ENCODE measurements around the gene CDC42BPA. TPM values are rescaled to one million over a fixed set of nuclear protein-coding genes. Genes with fewer than 3 reads are reported as not detected.
A peak's percentile ranks its signal among the peaks of the same experiment; 100 is the strongest.

CDC42BPA gene
- total and polyA plus RNA-seq, 2 of the 8 experiments (the other 6 are each of a cell fraction or from before 2014, with no cell fraction given): 7.1 to 28.5 TPM

DNA sequence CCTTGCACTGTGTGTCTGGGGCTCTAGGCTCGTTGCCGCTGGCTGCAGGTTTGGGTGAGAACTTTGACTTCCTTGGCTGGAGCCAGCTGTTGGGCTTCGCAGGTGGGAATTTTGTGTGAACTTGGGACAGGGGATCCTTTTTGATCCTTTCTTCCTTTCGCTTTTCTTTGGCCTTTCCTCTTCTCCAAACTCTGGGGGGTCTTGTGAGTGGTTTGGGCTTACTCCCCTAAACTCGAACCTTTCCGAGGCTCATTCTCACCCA, 377.6 kb downstream of the CDC42BPA start:
- Histone ChIP-seq H2BK5ac (ENCODE audit: low read depth, low read length) (no peak overlapping the region), H3K18ac (ENCODE audit: extremely low read depth, low read length) (no peak overlapping the region), H3K79me2 (ENCODE audit: control insufficient read depth in 1 of 2, insufficient read depth in 2 of 2, low read length in 2 of 2) (peaks cover 0 to 46% of the 10 kb centered on the region in 2 experiments; a peak in 2 of 4 replicates), H2AK5ac (ENCODE audit: low read depth, low read length) (no peak overlapping the region), H2BK12ac (ENCODE audit: low read depth, low read length) (no peak overlapping the region; the same call in 1 of the 2 replicates), H3K27me3 (replicated peaks in 1 of 4; ENCODE audit: control insufficient read depth in 3 of 4, extremely low read depth in 1 of 4, insufficient read depth in 3 of 4, low read length in 3 of 4) (peaks cover 0 to 2% (median 0%) of the 10 kb centered on the region in 4 experiments; a peak in 3 of 7 replicates), H3K4me1 (replicated peaks in 1 of 4; ENCODE audit: control insufficient read depth in 3 of 4, insufficient read depth in 4 of 4, low read length in 3 of 4) (peaks cover 2 to 11% (median 5%) of the 10 kb centered on the region in 4 experiments), H3K23ac (ENCODE audit: insufficient read length) (no peak overlapping the region), H3K79me1 (ENCODE audit: low read depth, low read length) (peaks cover 10% of the 10 kb centered on the region), H3K14ac (ENCODE audit: insufficient read length) (no peak overlapping the region), H3K4me2 (ENCODE audit: insufficient read depth in 1 of 2, low read depth in 2 of 2, low read length in 2 of 2) (peak overlapping the region; percentile 68 to 94), H2BK120ac (replicated peaks; ENCODE audit: low read depth, low read length) (no peak overlapping the region), H2BK15ac (ENCODE audit: low read length) (no peak overlapping the region), H4K5ac (ENCODE audit: insufficient read length, low read depth, low read length) (no peak overlapping the region), H3K56ac (replicated peaks; ENCODE audit: insufficient read length, low read depth, low read length) (no peak overlapping the region), H4K91ac (replicated peaks; ENCODE audit: insufficient read length, low read length) (no peak overlapping the region), H4K8ac (ENCODE audit: extremely low read depth, insufficient read depth, low read length) (no peak overlapping the region; the same call in none of the 2 replicates), H3K36me3 (ENCODE audit: control insufficient read depth in 2 of 4, insufficient read depth in 4 of 4, low read length in 3 of 4) (no peaks in the 10 kb centered on the region), H3K9ac (replicated peaks in 1 of 4; ENCODE audit: extremely low read depth in 1 of 4, low read depth in 3 of 4, low read length in 3 of 4) (peak overlapping the region in 2 of 4 experiments; percentile 19 to 64; a peak in 4 of 7 replicates), H2AFZ (ENCODE audit: low read length) (no peak overlapping the region), H3K27ac (ENCODE audit: low read depth, low read length) (no peak overlapping the region), H3K4ac (replicated peaks; ENCODE audit: insufficient read length, low read depth, low read length) (no peak overlapping the region), H3K9me3 (ENCODE audit: insufficient read depth in 2 of 2, low read depth in 1 of 2, low read length in 1 of 2) (no peaks in the 10 kb centered on the region), H3K4me3 (ENCODE audit: extremely low read depth in 1 of 4, insufficient read depth in 2 of 4, low read depth in 3 of 4, low read length in 4 of 4) (peak overlapping the region; percentile 43 to 75 (median 60)), H3K23me2 (ENCODE audit: low read depth, low read length) (peaks cover 9% of the 10 kb centered on the region), H2BK20ac (ENCODE audit: low read length) (no peak overlapping the region), H4K20me1 (replicated peaks in 1 of 2; ENCODE audit: control insufficient read depth in 1 of 2, insufficient read depth in 2 of 2, low read length in 2 of 2) (peaks cover 1 to 3% of the 10 kb centered on the region in 2 experiments)
- POLR2A ChIA-PET (ENCODE audit: partially characterized antibody): interaction anchor here (1.1 to 3.6 kb wide), 4 partner anchors 10 to 53 kb away, joined by 3 to 18 read pairs (median 4); no protein-coding TSS in a partner anchor
- 54% methylated on average over 6 of the region's 6 CpGs; no CpG with 5 or more reads in 1 of the 2 experiments for WGBS, 2 experiments (ENCODE audit: extremely low coverage in 1 of 2, insufficient coverage in 1 of 2, insufficient read length in 1 of 2, insufficient replicate concordance in 2 of 2, low coverage in 1 of 2, low lambda C conversion rate in 2 of 2, missing lambda C conversion rate in 1 of 2)
- DNase-seq (ENCODE audit: low read depth in 1 of 2, low spot score in 2 of 2) (no peak), FAIRE-seq (no peak)
- CTCF ChIA-PET (ENCODE audit: partially characterized antibody): interaction anchor here (0.8 to 1.1 kb wide), 2 partner anchors 8 to 11 kb away, joined by 3 to 4 read pairs; no protein-coding TSS in a partner anchor
- TF ChIP-seq SAP30 (IDR thresholded peaks at IDR 0.05; ENCODE audit: insufficient read depth, insufficient replicate concordance, low read length): peak; percentile 19
- no peak for TF ChIP-seq RXRA (IDR thresholded peaks at IDR 0.05; ENCODE audit: insufficient read depth, low read depth, low read length)

All from H1 (cell line).